HepG2 (cell line): ENCODE measurements around the gene ZFP1. TPM values are rescaled to one million over a fixed set of nuclear protein-coding genes. Genes with fewer than 3 reads are reported as not detected.

Source experiments
- HMGXB3 ChIP-seq: sonication (generic); formaldehyde crosslinking; IDR thresholded peaks from 2 replicates; pipeline ENCODE4 v1.4.0; 2020; ENCODE audit warnings: missing genetic modification reagents, borderline replicate concordance
- IRF2 ChIP-seq: IDR thresholded peaks from 2 replicates; pipeline ENCODE4 v1.6.1; 2018; ENCODE audit warnings: missing genetic modification reagents, missing compliant biosample characterization
- MED13 ChIP-seq: sonication (generic); formaldehyde crosslinking; IDR thresholded peaks from 2 replicates; pipeline ENCODE4 v1.5.0; 2020; ENCODE audit warnings: missing genetic modification reagents
- MTERF4 ChIP-seq: sonication (generic); formaldehyde crosslinking; IDR thresholded peaks from 2 replicates; pipeline ENCODE4 v1.8.0; 2023; ENCODE audit warnings: mild to moderate bottlenecking, missing genetic modification reagents
- NFIB ChIP-seq: sonication (generic); formaldehyde crosslinking; IDR thresholded peaks from 2 replicates; pipeline ENCODE4 v1.9.0; 2021; ENCODE audit warnings: missing genetic modification reagents, mild to moderate bottlenecking, borderline replicate concordance
- SRSF9 ChIP-seq: fragments of 200-400 bp; formaldehyde crosslinking; IDR thresholded peaks from 2 replicates; pipeline ENCODE4 v1.6.1; 2018; ENCODE audit warnings: borderline replicate concordance, mild to moderate bottlenecking, low read depth, low read length; ENCODE audit not compliant: insufficient read depth, poor library complexity, severe bottlenecking
- USF2 ChIP-seq, 2 experiments: sonication (generic) in 1 of 2; formaldehyde crosslinking in 1 of 2; IDR thresholded peaks; 2 replicates each; pipeline versions ENCODE4 v1.5.1 to v1.6.1; 2011 to 2020; ENCODE audit warnings: borderline replicate concordance in 1 of 2, low read depth in 1 of 2, low read length in 1 of 2, mild to moderate bottlenecking in 1 of 2, missing genetic modification reagents in 1 of 2, moderate library complexity in 1 of 2
- ZNF33B ChIP-seq: sonication (generic); formaldehyde crosslinking; IDR thresholded peaks from 2 replicates; pipeline ENCODE4 v1.5.1; 2020; ENCODE audit warnings: mild to moderate bottlenecking, missing genetic modification reagents
- ZNF407 ChIP-seq: sonication (generic); formaldehyde crosslinking; IDR thresholded peaks from one replicate; pipeline ENCODE4 v1.5.1; 2020; ENCODE audit warnings: mild to moderate bottlenecking, missing genetic modification reagents; ENCODE audit errors: not compliant biosample characterization
- ZNF792 ChIP-seq: IDR thresholded peaks from 2 replicates; pipeline ENCODE4 v1.6.1; 2016
- ZNF879 ChIP-seq: sonication (generic); formaldehyde crosslinking; IDR thresholded peaks from 2 replicates; pipeline ENCODE4 v1.8.1; 2023; ENCODE audit warnings: missing genetic modification reagents
- polyA plus RNA-seq, 8 experiments: library from polyadenylated mRNA; depleted of rRNA in 3 of 8; stranded (reverse) in 7 of 8; unstranded in 1 of 8; fragments of >200 nt; fragmentation: Illumina TruSeq in 4 of 8; extraction: Trizol in 4 of 8; gene quantifications; 2 replicates each; pipeline versions ENCODE4 v1.2.1 to v1.2.3, GENCODE V29; 2011 to 2016; ENCODE audit warnings: low read depth in 4 of 8, missing spikeins in 1 of 8, mixed read lengths in 1 of 8; ENCODE audit not compliant: insufficient read depth in 1 of 8
- total RNA-seq, 5 experiments: library from RNA; depleted of rRNA; stranded (reverse); fragments of >200 nt; fragmentation: Illumina TruSeq; extraction: Trizol; gene quantifications; 2 replicates each; pipeline ENCODE4 v1.2.3, GENCODE V29; 2016; ENCODE audit warnings: low read depth in 1 of 5

Gene ZFP1
- total and polyA plus RNA-seq, 2 of the 13 experiments (the other 11 are each of a cell fraction or from before 2014, with no cell fraction given), result 8.3 to 14.0 TPM

GRCh38 chr16:75116081-75116910 lies 32.0 kb upstream of the ZFP1 start, which contains the start of gene LDHD (continued):
- peak; percentile 81 for TF ChIP-seq MTERF4
- TF ChIP-seq ZNF407 (CRISPR knock-in tag), result peak; percentile 93
- TF ChIP-seq SRSF9, result no peak
- TF ChIP-seq NFIB (CRISPR knock-in tag), result no peak
- TF ChIP-seq MED13 (CRISPR knock-in tag), result no peak; the same call in 1 of the 2 replicates
- TF ChIP-seq HMGXB3 (CRISPR knock-in tag), result peak; percentile 78
- peak; percentile 79 for TF ChIP-seq IRF2 (CRISPR knock-in tag)
- TF ChIP-seq USF2 (IDR thresholded peaks at IDR 0.05; ENCODE audit: low read depth, low read length), result no peak
- no peak for TF ChIP-seq USF2 (CRISPR knock-in tag; IDR thresholded peaks at IDR 0.05; ENCODE audit: borderline replicate concordance)
- TF ChIP-seq ZNF792 (CRISPR knock-in tag), result peak; percentile 74
- peak; percentile 65; the same call in 1 of the 2 replicates for TF ChIP-seq ZNF33B (CRISPR knock-in tag)
- TF ChIP-seq ZNF879 (CRISPR knock-in tag), result no peak
